ENCODE results near the gene PELO. TPM values are rescaled to one million over a fixed set of nuclear protein-coding genes. Genes with fewer than 3 reads are reported as not detected.

Gene PELO
- total and polyA plus RNA-seq, 2 donors = 38.0 to 58.7 TPM

- H3K4me3 ChIP-seq (ENCODE audit: low read depth, low read length) = no peak overlapping the region
- H3K4me1 ChIP-seq (ENCODE audit: insufficient read depth) = no peaks in the 10 kb centered on the region
- H3K27ac ChIP-seq (ENCODE audit: low read depth) = no peak overlapping the region
- DNase-seq (ENCODE audit: extremely low spot score) = no peak
- 90% methylated on average over 1 of the region's 1 CpG for WGBS
- peaks cover 2% of the 10 kb centered on the region for H3K36me3 ChIP-seq (ENCODE audit: insufficient read depth)
Measured at GRCh38 chr5:52759331-52759730, 28.4 kb upstream of the PELO start.

GRCh38 chr5:52760695-52761366 lies 26.9 kb upstream of the PELO start:
- Histone ChIP-seq H3K4me3 (ENCODE audit: low read depth, low read length) (no peak overlapping the region), H3K27ac (ENCODE audit: low read depth) (no peak overlapping the region), H3K36me3 (ENCODE audit: insufficient read depth) (peaks cover 2% of the 10 kb centered on the region), H3K4me1 (ENCODE audit: insufficient read depth) (no peaks in the 10 kb centered on the region)
- WGBS = 90% methylated on average over 1 of the region's 1 CpG
- DNase-seq (ENCODE audit: extremely low spot score) = no peak

GRCh38 chr5:52767217-52767743 lies 20.4 kb upstream of the PELO start:
- no peak for DNase-seq (ENCODE audit: extremely low spot score)
- no peak overlapping the region for H3K4me3 ChIP-seq (ENCODE audit: low read depth, low read length)
- no peaks in the 10 kb centered on the region for H3K36me3 ChIP-seq (ENCODE audit: insufficient read depth)
- no peak overlapping the region for H3K27ac ChIP-seq (ENCODE audit: low read depth)
- no peaks in the 10 kb centered on the region for H3K4me1 ChIP-seq (ENCODE audit: insufficient read depth)
- WGBS = 96% methylated on average over 2 of the region's 2 CpGs

GRCh38 chr5:52767766-52768480 lies 19.8 kb upstream of the PELO start:
- WGBS = 81% methylated on average over 1 of the region's 1 CpG
- H3K4me1 ChIP-seq (ENCODE audit: insufficient read depth) = no peaks in the 10 kb centered on the region

GRCh38 chr5:52769061-52769460 lies 18.7 kb upstream of the PELO start:
- whole genome bisulfite sequencing = 66% methylated on average over 5 of the region's 5 CpGs
- Histone ChIP-seq H3K4me1 (ENCODE audit: insufficient read depth) (no peaks in the 10 kb centered on the region), H3K36me3 (ENCODE audit: insufficient read depth) (no peaks in the 10 kb centered on the region), H3K27ac (ENCODE audit: low read depth) (no peak overlapping the region), H3K4me3 (ENCODE audit: low read depth, low read length) (no peak overlapping the region)
- DNase-seq (ENCODE audit: extremely low spot score) = no peak

More at GRCh38 chr5:52767766-52768480, 19.8 kb upstream of the PELO start:
- H3K4me3 ChIP-seq (ENCODE audit: low read depth, low read length) = no peak overlapping the region
- DNase-seq (ENCODE audit: extremely low spot score) = no peak
- no peaks in the 10 kb centered on the region for H3K36me3 ChIP-seq (ENCODE audit: insufficient read depth)
- no peak overlapping the region for H3K27ac ChIP-seq (ENCODE audit: low read depth)

- Histone ChIP-seq H3K36me3 (ENCODE audit: insufficient read depth) (no peaks in the 10 kb centered on the region), H3K4me1 (ENCODE audit: insufficient read depth) (no peaks in the 10 kb centered on the region), H3K27ac (ENCODE audit: low read depth) (no peak overlapping the region), H3K4me3 (ENCODE audit: low read depth, low read length) (no peak overlapping the region)
- DNase-seq (ENCODE audit: extremely low spot score) = no peak
- WGBS = 97% methylated on average over 4 of the region's 4 CpGs
Measured at GRCh38 chr5:52770287-52770939, 17.3 kb upstream of the PELO start.

GRCh38 chr5:52771343-52772039 lies 16.2 kb upstream of the PELO start:
- Histone ChIP-seq H3K4me1 (ENCODE audit: insufficient read depth) (no peaks in the 10 kb centered on the region), H3K36me3 (ENCODE audit: insufficient read depth) (no peaks in the 10 kb centered on the region), H3K4me3 (ENCODE audit: low read depth, low read length) (no peak overlapping the region), H3K27ac (ENCODE audit: low read depth) (no peak overlapping the region)
- 91% methylated on average over 3 of the region's 3 CpGs for WGBS
- no peak for DNase-seq (ENCODE audit: extremely low spot score)

- Histone ChIP-seq H3K4me3 (ENCODE audit: low read depth, low read length) (no peak overlapping the region), H3K36me3 (ENCODE audit: insufficient read depth) (no peaks in the 10 kb centered on the region), H3K27ac (ENCODE audit: low read depth) (no peak overlapping the region), H3K4me1 (ENCODE audit: insufficient read depth) (no peaks in the 10 kb centered on the region)
- no peak for DNase-seq (ENCODE audit: extremely low spot score)
Measured at GRCh38 chr5:52772668-52773067, 15.0 kb upstream of the PELO start.

GRCh38 chr5:52773342-52773741 lies 14.4 kb upstream of the PELO start:
- H3K36me3 ChIP-seq (ENCODE audit: insufficient read depth) = no peaks in the 10 kb centered on the region
- H3K4me3 ChIP-seq (ENCODE audit: low read depth, low read length) = no peak overlapping the region
- no peak overlapping the region for H3K27ac ChIP-seq (ENCODE audit: low read depth)
- WGBS = 80% methylated on average over 2 of the region's 2 CpGs
- DNase-seq (ENCODE audit: extremely low spot score) = no peak
- no peaks in the 10 kb centered on the region for H3K4me1 ChIP-seq (ENCODE audit: insufficient read depth)

- H3K27ac ChIP-seq (ENCODE audit: low read depth) = no peak overlapping the region
- no peaks in the 10 kb centered on the region for H3K4me1 ChIP-seq (ENCODE audit: insufficient read depth)
- no peak overlapping the region for H3K4me3 ChIP-seq (ENCODE audit: low read depth, low read length)
- H3K36me3 ChIP-seq (ENCODE audit: insufficient read depth) = no peaks in the 10 kb centered on the region
- 47% methylated on average over 5 of the region's 5 CpGs for WGBS
- no peak for DNase-seq (ENCODE audit: extremely low spot score)
Measured at GRCh38 chr5:52774005-52774410, 13.7 kb upstream of the PELO start.

GRCh38 chr5:52776116-52776515 lies 11.6 kb upstream of the PELO start:
- H3K4me1 ChIP-seq (ENCODE audit: insufficient read depth) = no peaks in the 10 kb centered on the region
- H3K4me3 ChIP-seq (ENCODE audit: low read depth, low read length) = no peak overlapping the region
- WGBS = 93% methylated on average over 2 of the region's 2 CpGs
- no peak for DNase-seq (ENCODE audit: extremely low spot score)
- H3K36me3 ChIP-seq (ENCODE audit: insufficient read depth) = no peaks in the 10 kb centered on the region
- H3K27ac ChIP-seq (ENCODE audit: low read depth) = peak overlapping the region; percentile 29

GRCh38 chr5:52777186-52777585 lies 10.5 kb upstream of the PELO start:
- 79% methylated on average over 4 of the region's 4 CpGs for WGBS
- DNase-seq (ENCODE audit: extremely low spot score) = no peak
- Histone ChIP-seq H3K27ac (ENCODE audit: low read depth) (no peak overlapping the region), H3K36me3 (ENCODE audit: insufficient read depth) (no peaks in the 10 kb centered on the region), H3K4me3 (ENCODE audit: low read depth, low read length) (no peak overlapping the region), H3K4me1 (ENCODE audit: insufficient read depth) (no peaks in the 10 kb centered on the region)

- 89% methylated on average over 1 of the region's 1 CpG for WGBS
- no peak for DNase-seq (ENCODE audit: extremely low spot score)
- no peak overlapping the region for H3K4me3 ChIP-seq (ENCODE audit: low read depth, low read length)
- no peak overlapping the region for H3K27ac ChIP-seq (ENCODE audit: low read depth)
- H3K4me1 ChIP-seq (ENCODE audit: insufficient read depth) = no peaks in the 10 kb centered on the region
- no peaks in the 10 kb centered on the region for H3K36me3 ChIP-seq (ENCODE audit: insufficient read depth)
Measured at GRCh38 chr5:52778781-52779180, 8.9 kb upstream of the PELO start.
